Endothelial cell of umbilical vein (primary cell): Measurements from ENCODE around the gene PDYN. TPM values are rescaled to one million over a fixed set of nuclear protein-coding genes. Genes with fewer than 3 reads are reported as not detected.

Source experiments
- BruUV-seq: library from RNA; stranded (reverse); fragments of 400-500 nt; replicated peaks from 2 replicates; lab custom pipeline; 2021; lab: Mats Ljungman, UMichigan
- CTCF ChIA-PET: fragments of 300-600, 350-600 bp; sonication (Branson Sonifier 250); formaldehyde crosslinking; loops from one replicate; lab custom pipeline; 2021; ENCODE audit warnings: antibody characterized with exemption, inconsistent platforms; lab: Charles Lee
- POLR2A ChIA-PET: fragments of 300-600, 350-600 bp; sonication (Branson Sonifier 250); formaldehyde crosslinking; loops from one replicate; lab custom pipeline; 2021; ENCODE audit warnings: antibody characterized with exemption, inconsistent platforms; lab: Charles Lee
- DNase-seq: peaks from one replicate; pipeline ENCODE4 v3.0.0-alpha.2; 2011; ENCODE audit warnings: low read depth, low spot score
- FAIRE-seq: peaks from 2 replicates; lab custom pipeline; 2011; peaks lifted over from hg19 to GRCh38; lab: Jason Lieb, UNC
- H2AFZ ChIP-seq: 2 replicates; pipeline ENCODE4 v1.6.0; 2012; ENCODE audit warnings: low read depth, low read length, control low read depth, inconsistent platforms
- H3K27ac ChIP-seq: 2 replicates; pipeline ENCODE4 v1.5.1; 2011; ENCODE audit warnings: low read depth, mild to moderate bottlenecking, control low read depth, low read length, moderate library complexity; ENCODE audit not compliant: insufficient read depth
- H3K27me3 ChIP-seq, 2 experiments: 2 replicates each; pipeline versions ENCODE4 v1.6.0 to v1.6.1; 2011; ENCODE audit warnings: low read length in 2 of 2, mixed read lengths in 1 of 2; ENCODE audit not compliant: control insufficient read depth in 2 of 2, insufficient read depth in 2 of 2
- H3K36me3 ChIP-seq, 2 experiments: 2 replicates in 1 of 2; 3 replicates in 1 of 2; pipeline ENCODE4 v1.5.1; 2011; ENCODE audit warnings: low read length in 2 of 2, mild to moderate bottlenecking in 1 of 2, moderate library complexity in 1 of 2; ENCODE audit not compliant: control insufficient read depth in 2 of 2, insufficient read depth in 2 of 2; ENCODE audit errors: extremely low read depth in 1 of 2
- H3K4me1 ChIP-seq: 3 replicates; pipeline ENCODE4 v1.5.1; 2011; ENCODE audit warnings: mild to moderate bottlenecking, low read length; ENCODE audit not compliant: control insufficient read depth, insufficient read depth; ENCODE audit errors: extremely low read depth
- H3K4me2 ChIP-seq: 2 replicates; pipeline ENCODE4 v1.6.1; 2011; ENCODE audit warnings: low read length, control low read depth, mixed read lengths; ENCODE audit not compliant: insufficient read depth
- H3K4me3 ChIP-seq, 3 experiments: fragments of 200-600 bp in 1 of 3; sonication (generic), shearing (Covaris generic) in 1 of 3; replicated peaks in 1 of 3; 2 replicates each; pipeline ENCODE4 v1.5.1; 2011 to 2016; ENCODE audit warnings: control low read depth in 3 of 3, low read length in 3 of 3, mild to moderate bottlenecking in 2 of 3, inconsistent platforms in 1 of 3, low read depth in 1 of 3, moderate library complexity in 1 of 3; ENCODE audit not compliant: insufficient read depth in 1 of 3
- H3K79me2 ChIP-seq: 2 replicates; pipeline ENCODE4 v1.6.0; 2012; ENCODE audit warnings: low read length, inconsistent platforms; ENCODE audit not compliant: control insufficient read depth, insufficient read depth
- H3K9ac ChIP-seq: replicated peaks from 2 replicates; pipeline ENCODE3; 2011; ENCODE audit warnings: low read length, control low read depth; ENCODE audit not compliant: insufficient read depth; ENCODE audit errors: extremely low read depth
- H3K9me1 ChIP-seq: replicated peaks from 3 replicates; pipeline ENCODE4 v1.6.0; 2011; ENCODE audit warnings: mild to moderate bottlenecking, low read length; ENCODE audit not compliant: control insufficient read depth, insufficient read depth; ENCODE audit errors: extremely low read depth
- H3K9me3 ChIP-seq: replicated peaks from 2 replicates; pipeline ENCODE4 v1.5.1; 2012; ENCODE audit warnings: low read length, inconsistent platforms; ENCODE audit not compliant: control insufficient read depth, insufficient read depth
- H4K20me1 ChIP-seq: replicated peaks from 2 replicates; pipeline ENCODE3; 2011; ENCODE audit warnings: mild to moderate bottlenecking, low read length; ENCODE audit not compliant: control insufficient read depth, insufficient read depth; ENCODE audit errors: extremely low read depth
- CTCF ChIP-seq, 2 donors: IDR thresholded peaks; 1 replicate in 1 of 2; 2 replicates in 1 of 2; pipeline ENCODE4 v1.5.1; 2011; ENCODE audit warnings: low read length in 2 of 2, mild to moderate bottlenecking in 2 of 2, moderate library complexity in 2 of 2, control low read depth in 1 of 2, inconsistent platforms in 1 of 2, low read depth in 1 of 2; ENCODE audit not compliant: insufficient read depth in 1 of 2; ENCODE audit errors: extremely low read depth in 1 of 2
- EZH2 ChIP-seq: IDR thresholded peaks from 2 replicates; pipeline ENCODE4 v1.6.1; 2012; ENCODE audit warnings: borderline replicate concordance, low read depth, mild to moderate bottlenecking, moderate library complexity, low read length, inconsistent platforms; ENCODE audit not compliant: severe bottlenecking
- FOS ChIP-seq: IDR thresholded peaks from 2 replicates; pipeline ENCODE4 v1.6.1; 2011; ENCODE audit warnings: mild to moderate bottlenecking, low read length, moderate library complexity, borderline replicate concordance; ENCODE audit not compliant: insufficient read depth
- MAX ChIP-seq: IDR thresholded peaks from 2 replicates; pipeline ENCODE4 v1.6.1; 2011; ENCODE audit not compliant: insufficient read depth, insufficient read length
- MYC ChIP-seq: IDR thresholded peaks from one replicate; pipeline ENCODE4 v1.6.1; 2011; ENCODE audit warnings: mild to moderate bottlenecking, low read depth, low read length
- POLR2AphosphoS5 ChIP-seq: IDR thresholded peaks from 2 replicates; pipeline ENCODE4 v1.6.1; 2012; ENCODE audit warnings: low read depth, mild to moderate bottlenecking, control low read depth, low read length, moderate library complexity; ENCODE audit not compliant: insufficient read depth
- dilution Hi-C: fragments of 300-500 bp; cut with MboI; formaldehyde crosslinking; loops from one replicate; pipeline ENCODE4 v1.15.0; 2019; ENCODE audit warnings: low sequenced_read_pairs; ENCODE audit not compliant: extremely low pct_ligation_motif_present
- intact Hi-C: fragments of 100-400 bp; cut with micrococcal nuclease; formaldehyde crosslinking; loops from one replicate; pipeline ENCODE4 v1.10.0; 2022
- polyA plus RNA-seq, 4 experiments: library from polyadenylated mRNA; depleted of rRNA in 3 of 4; stranded (reverse) in 3 of 4; unstranded in 1 of 4; fragments of >200 nt; gene quantifications; 2 replicates each; pipeline versions ENCODE4 v1.2.1 to v1.2.3, GENCODE V29; 2011 to 2012; ENCODE audit warnings: missing spikeins in 1 of 4
- total RNA-seq: library from RNA; stranded (reverse); gene quantifications from 2 replicates; pipeline ENCODE4 v1.2.3, GENCODE V29; 2021

The PDYN gene
- total and polyA plus RNA-seq, 2 donors (not counting 3 experiments of a cell fraction or from before 2014, with no cell fraction given), result not detected

- H3K4me2 ChIP-seq, result no peak overlapping the region
- FAIRE-seq (no peak), DNase-seq (no peak)
- dilution Hi-C loops (no loop called here), intact Hi-C loops (no loop called here)
- H3K36me3 ChIP-seq, result peaks cover 0 to 4% of the 10 kb centered on the region in 2 experiments
- no peaks in the 10 kb centered on the region for H3K4me1 ChIP-seq
- H3K79me2 ChIP-seq, result no peaks in the 10 kb centered on the region
- no TSS peak for BruUV-seq
- H3K9ac ChIP-seq, result no peak overlapping the region
- no peak overlapping the region for H3K27ac ChIP-seq
- H3K4me3 ChIP-seq, result no peak overlapping the region
- H2AFZ ChIP-seq, result no peak overlapping the region
- H3K9me3 ChIP-seq, result no peaks in the 10 kb centered on the region
- no peak for TF ChIP-seq EZH2
- TF ChIP-seq POLR2AphosphoS5, result no peak
- no peak for TF ChIP-seq MAX
- no peak for TF ChIP-seq MYC
- TF ChIP-seq FOS, result no peak
- TF ChIP-seq CTCF (IDR thresholded peaks at IDR 0.05; ENCODE audit: extremely low read depth in 1 of 2, insufficient read depth in 1 of 2, low read depth in 1 of 2, low read length in 2 of 2), result no peak
- no peaks in the 10 kb centered on the region for H3K9me1 ChIP-seq
- POLR2A ChIA-PET, result no interaction called here
- CTCF ChIA-PET, result interaction anchor here (0.9 kb wide), 1 partner anchor 132 kb away, joined by 4 read pairs; no protein-coding TSS in a partner anchor
- no peaks in the 10 kb centered on the region for H3K27me3 ChIP-seq
- H4K20me1 ChIP-seq, result no peaks in the 10 kb centered on the region
Observed at GRCh38 chr20:1934156-1934555, 59.7 kb downstream of the PDYN start.
